NCI-H1694 (cell line): ENCODE data around the gene AK5.

Experiments
- DNase-seq: peaks from one replicate; lab custom pipeline; 2025; lab: John Stamatoyannopoulos, UW

The AK5 gene

GRCh38 chr1:77281491-77282186 lies at the start of gene AK5:
TSS of gene AK5 (plus strand) at chr1:77282019. CDS start at chr1:77282314, 295 bp downstream.
- peak; percentile 25 for DNase-seq

DNA sequence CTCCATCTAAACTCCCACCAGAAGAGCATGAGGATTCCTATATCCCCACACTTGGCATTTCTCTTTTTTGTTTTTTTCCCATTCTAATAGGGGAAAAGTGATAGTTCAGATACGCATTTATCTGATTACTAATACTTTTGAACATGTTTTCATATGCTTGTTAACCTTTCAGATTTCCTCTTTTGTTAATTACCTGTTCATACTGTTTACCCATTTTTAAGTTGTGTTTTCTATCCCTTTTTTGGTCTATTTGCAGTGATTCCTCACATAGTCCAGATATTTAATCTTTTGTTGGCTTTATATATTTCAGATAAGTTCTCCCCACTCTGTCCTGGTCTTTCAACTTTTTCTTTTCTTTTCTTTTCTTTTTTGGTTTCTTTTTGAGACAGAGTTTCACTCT lies 49.0 kb upstream of the AK5 start:
- no peak for DNase-seq

DNA sequence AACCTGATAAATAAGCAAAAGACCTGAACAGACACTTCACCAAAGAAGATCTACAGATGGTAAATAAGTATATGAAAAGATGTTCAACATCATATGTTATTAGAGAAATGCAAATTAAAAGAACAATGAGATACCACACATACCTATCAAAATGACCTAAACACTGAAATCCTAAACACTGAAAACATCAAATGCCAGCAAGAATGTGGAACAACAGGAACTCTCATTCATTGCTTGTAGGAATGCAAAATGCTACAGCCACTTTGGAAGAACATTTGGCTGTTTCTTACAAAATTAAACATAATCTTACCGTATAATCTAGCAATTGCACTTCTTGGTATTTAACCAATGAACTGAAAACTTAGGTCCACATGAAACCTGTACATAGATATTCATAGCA lies 47.7 kb upstream of the AK5 start:
- no peak for DNase-seq

- no peak for DNase-seq
Measured at GRCh38 chr1:77234943-77235342, 46.9 kb upstream of the AK5 start.

GRCh38 chr1:77238462-77238861 lies 43.4 kb upstream of the AK5 start:
- DNase-seq = no peak

- no peak for DNase-seq
Measured at GRCh38 chr1:77239311-77239710, 42.5 kb upstream of the AK5 start.

DNA sequence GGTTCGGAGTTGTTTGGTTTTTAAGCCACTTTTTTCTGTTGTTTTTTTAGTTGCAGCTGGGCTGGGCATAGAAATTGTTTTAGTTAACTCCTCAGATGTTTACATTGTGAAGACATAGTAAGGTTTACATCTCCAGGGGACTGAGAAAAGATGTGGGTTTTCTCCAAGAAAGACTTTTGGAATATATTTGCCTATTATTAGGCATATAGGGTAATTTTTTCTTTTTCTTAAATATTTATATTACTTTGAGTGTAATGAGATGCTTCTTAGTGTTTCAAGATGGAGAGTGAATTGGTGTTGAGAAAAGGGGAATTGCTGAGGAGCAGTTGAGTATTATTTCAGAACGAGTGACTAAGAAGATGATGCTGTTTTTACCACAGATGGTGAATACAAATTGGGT lies 36.0 kb upstream of the AK5 start:
- DNase-seq = no peak

- DNase-seq = no peak
Measured at GRCh38 chr1:77250126-77250525, 31.7 kb upstream of the AK5 start.

- DNase-seq = no peak
Measured at GRCh38 chr1:77253211-77253610, 28.6 kb upstream of the AK5 start.

DNA sequence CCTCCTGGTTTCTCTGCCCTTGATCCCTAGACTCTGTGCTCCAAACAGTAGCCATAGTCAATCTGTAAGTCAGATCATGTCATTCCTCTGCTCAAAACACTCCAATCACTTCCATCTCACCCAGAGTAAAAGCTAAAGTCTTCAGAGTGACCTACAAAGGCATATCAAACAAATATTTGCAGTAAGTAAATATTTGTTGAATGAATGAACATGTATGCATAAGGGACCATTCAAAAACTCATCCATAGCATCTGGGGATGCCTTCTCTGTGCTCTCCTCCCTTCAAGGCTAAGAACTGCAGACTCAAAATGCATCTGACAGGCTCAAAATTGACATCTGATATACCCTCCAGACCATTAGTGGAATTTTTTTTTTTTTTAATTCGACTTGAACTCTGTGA lies 18.1 kb upstream of the AK5 start:
- no peak for DNase-seq

DNA sequence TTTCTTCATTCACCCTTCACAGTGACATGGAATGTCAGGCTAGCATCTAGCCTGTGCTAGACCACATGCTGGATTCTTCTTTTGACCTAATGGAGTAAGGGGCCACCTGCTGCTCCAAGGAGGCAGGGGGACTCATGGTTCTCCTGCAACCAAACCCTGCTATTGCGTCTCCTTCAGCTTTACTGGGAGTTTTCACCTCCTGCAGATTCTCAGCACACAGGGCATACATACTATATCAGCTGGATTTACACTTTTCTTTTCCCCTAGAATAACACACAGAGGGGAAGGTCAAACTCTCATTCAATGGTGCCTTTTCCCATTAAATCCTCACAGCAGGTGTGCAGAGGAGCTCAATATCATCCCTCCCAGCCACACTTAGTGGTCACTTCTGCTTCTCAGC lies 16.6 kb upstream of the AK5 start:
- DNase-seq = no peak

DNA sequence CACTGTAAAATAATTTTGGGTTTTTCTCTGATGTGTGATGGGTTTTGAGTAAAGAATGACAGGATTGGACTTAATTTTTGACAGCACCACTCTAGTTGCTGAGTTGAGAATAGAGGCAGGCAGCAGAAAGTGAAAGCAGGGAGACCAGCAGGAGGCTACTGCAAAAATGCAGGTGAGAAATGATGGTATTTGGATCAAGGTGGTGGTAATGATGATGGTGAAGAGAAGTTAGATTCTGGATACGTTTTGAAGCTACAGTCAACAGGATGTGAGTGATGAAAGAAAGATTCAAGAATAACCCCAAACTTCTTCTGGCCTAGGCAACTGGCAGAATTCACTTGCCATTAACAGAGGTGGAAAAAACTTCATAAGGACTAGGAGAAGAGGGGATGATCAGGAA lies 14.8 kb upstream of the AK5 start:
- DNase-seq = no peak

GRCh38 chr1:77271852-77272580 lies 9.8 kb upstream of the AK5 start:
- DNase-seq = no peak

- no peak for DNase-seq
Measured at GRCh38 chr1:77273891-77274290, 7.9 kb upstream of the AK5 start.

DNA sequence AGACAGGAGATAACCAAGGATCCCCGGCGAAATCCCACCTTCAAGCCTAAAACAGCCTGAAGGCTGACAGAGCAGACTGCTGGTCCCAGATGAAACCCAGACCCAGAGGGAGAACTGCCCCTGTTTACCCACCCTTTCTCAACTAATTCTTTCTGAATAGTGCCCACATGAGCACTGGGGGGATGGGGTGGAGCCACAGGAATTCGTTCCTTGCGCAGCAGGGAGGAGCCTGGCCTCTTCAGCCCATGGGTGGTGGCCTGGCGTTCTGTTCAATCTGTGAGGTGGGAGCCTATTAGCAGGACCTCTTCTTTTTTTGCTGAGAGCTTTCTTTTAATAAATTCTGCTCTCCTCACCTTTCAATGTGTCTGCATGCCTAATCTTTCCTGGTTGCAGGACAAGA lies 6.6 kb upstream of the AK5 start:
- no peak for DNase-seq

GRCh38 chr1:77276941-77277340 lies 4.9 kb upstream of the AK5 start:
- DNase-seq = no peak

- DNase-seq = no peak
Measured at GRCh38 chr1:77279929-77280328, 1.9 kb upstream of the AK5 start.

DNA sequence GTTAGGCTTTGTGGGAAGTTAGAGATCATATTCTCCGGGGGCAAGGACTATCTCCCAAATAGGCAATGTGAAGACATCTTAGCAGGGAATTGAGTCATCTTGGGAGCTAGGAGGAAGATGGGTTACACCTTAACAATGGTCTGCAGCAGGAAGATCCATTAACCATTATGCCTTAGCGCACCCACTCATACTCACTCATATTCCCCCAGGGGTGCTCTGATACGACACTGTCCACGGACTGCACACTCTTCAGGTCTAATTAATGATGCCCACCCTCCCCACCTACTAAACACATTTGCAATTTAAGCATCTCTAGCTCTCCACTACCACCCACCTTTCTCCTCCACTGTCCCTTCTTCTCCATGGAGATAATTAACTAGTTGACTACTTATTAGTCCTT lies 857 bp upstream of the AK5 start:
- DNase-seq = no peak

DNA sequence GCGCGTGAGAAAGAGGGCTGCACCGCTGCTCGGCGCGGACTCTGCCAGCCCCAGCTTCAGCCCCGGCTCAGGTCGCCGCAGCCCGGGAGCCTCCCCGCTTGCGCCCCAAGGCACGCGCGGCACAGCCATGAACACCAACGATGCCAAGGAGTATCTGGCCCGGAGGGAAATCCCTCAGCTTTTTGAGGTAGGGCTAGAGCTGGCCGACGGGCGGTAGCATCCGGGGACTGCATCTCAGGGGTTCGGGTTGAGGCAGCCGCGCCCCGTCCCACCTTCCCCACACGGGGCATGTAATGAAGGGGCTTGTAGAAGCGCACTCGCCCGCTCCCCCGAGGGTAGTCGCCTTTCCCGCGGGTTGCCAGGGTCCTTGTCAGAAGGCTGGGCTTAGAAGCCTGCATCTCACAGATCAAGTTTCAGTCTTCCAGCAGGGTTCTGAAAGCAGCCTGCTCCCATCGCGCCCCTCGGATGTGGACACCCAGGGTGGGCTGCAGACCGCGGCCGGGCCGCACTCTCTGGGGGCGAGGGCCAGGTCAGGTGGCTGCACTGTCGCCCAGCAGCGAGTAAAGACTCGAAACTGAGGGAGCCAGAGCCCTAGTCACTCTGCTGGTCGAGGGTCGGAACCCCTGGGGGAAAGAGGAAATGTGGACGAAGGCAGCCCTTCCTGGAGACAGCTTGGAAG lies 507 bp downstream of the AK5 start:
- DNase-seq = no peak

GRCh38 chr1:77282866-77283539 lies 1.2 kb downstream of the AK5 start:
- DNase-seq = no peak

- DNase-seq = no peak
Measured at GRCh38 chr1:77283701-77284425, 2.0 kb downstream of the AK5 start.

DNA sequence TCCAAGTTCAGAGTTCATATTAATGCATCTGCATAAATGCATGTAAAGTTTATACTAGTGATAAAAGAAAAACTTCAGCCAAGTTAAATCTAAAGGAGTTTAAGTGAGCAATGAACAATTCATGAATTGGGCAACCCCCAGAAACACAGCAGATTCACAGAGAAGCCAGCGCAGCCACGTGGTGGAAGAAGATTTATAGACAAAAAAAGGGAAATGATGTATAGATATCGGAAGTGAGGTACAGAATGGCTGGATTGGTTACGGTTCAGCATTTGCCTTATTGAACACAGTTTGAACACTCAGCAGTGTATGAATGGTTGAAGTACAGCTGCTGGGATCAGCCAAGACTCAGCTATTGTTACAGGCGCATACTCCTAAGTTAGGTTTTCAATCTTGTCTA lies 5.7 kb downstream of the AK5 start:
- no peak for DNase-seq
